Measurements from ENCODE around the gene GPA33.

GPA33 gene

GRCh38 chr1:167082511-167083027, 7.6 kb downstream of the GPA33 start:
- FAIRE-seq: no peak
- DNase-seq (ENCODE audit: insufficient read length, low spot score): no peak
- TF ChIP-seq CTCF (IDR thresholded peaks at IDR 0.05; ENCODE audit: insufficient read depth, missing control alignments): no peak

GRCh38 chr1:167081594-167082156, 8.5 kb downstream of the GPA33 start:
- no peak for FAIRE-seq
- DNase-seq (ENCODE audit: insufficient read length, low spot score): no peak
- no peak for TF ChIP-seq CTCF (IDR thresholded peaks at IDR 0.05; ENCODE audit: insufficient read depth, missing control alignments)

DNA sequence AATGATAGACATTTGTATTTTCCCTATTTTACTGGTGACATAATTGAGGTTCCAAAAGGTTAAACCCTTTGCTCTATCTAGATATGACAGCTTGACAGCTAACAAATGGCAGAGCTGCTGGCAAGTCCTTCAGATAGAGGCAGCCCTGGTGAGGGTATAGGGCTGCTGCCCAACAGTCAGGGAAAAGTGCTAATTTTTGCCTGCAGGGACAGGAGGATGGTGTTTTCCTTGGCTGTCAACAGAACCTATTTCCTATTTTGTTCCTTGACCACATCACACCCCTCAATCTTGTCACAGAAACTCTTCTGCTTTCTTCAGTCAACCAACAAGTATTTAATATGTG, 12.3 kb downstream of the GPA33 start:
- DNase-seq (ENCODE audit: insufficient read length, low spot score) (no peak), FAIRE-seq (peak; percentile 46)
- TF ChIP-seq CTCF (IDR thresholded peaks at IDR 0.05; ENCODE audit: insufficient read depth, missing control alignments): no peak

DNA sequence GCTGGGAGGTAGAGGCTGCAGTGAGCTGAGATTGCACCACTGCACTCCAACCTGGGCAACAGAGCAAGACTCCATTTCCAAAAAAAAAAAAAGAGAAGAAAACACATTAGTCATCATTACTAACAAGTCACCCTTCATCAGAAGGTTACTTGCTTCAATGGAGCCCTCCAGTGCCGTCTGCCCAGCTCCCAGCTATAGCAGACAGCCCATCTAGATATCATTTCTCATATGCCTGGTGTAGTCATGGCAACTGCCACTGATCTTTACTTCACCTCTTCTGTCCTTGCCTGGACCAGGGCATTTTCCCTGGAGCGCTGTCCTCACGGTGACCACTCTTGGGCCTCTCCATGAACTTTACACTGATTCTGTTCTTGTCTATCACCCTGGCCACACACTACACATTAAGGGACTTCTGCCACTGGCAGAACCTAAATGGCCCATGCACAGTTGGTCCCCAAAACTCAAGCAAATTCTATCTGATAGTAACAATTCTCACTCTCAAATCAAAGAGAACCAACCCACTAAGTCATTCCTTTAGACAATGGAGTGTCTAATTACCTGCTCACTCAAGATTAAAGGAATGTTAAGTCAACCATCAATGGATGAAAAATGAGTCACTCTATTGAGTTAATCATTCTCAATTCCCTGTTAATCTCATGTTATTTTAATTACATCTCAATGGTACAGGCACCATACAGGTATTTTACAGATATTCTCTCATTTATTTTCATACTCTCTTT, 12.9 kb downstream of the GPA33 start:
- TF ChIP-seq CTCF (IDR thresholded peaks at IDR 0.05; ENCODE audit: insufficient read depth, missing control alignments): no peak
- peak; percentile 29 for FAIRE-seq

DNA sequence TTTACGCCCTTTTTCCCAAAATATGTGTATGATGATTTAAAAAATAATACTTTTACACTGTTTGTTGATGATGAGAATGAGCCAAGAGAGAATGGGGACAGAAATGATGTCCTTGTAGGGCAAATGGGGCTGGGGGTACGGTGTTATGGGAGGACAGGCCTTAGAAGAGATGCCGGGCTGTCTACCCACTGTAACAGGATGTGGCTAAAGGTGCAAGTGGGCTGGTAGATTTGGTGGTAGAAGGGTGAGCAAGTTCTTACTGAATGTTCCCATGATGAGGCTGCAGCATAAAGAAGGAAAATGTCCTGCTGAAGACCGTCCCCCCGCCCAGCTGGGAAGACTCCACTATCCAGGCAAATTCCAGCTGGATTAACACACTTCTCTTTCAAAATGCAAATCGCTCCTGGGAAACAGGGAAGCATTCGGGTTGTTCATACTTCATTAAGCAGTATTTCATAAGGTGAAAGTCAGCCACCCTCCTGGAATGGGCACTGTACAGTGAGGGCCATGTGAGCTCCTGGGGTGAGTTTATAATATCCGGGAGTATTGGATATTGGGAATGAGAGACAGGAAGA, 14.0 kb downstream of the GPA33 start:
- no peak for DNase-seq (ENCODE audit: insufficient read length, low spot score)
- no peak for FAIRE-seq
- TF ChIP-seq CTCF (IDR thresholded peaks at IDR 0.05; ENCODE audit: insufficient read depth, missing control alignments): no peak

More for the DNA sequence above, 12.9 kb downstream of the GPA33 start:
- DNase-seq (ENCODE audit: insufficient read length, low spot score): no peak

GRCh38 chr1:167071286-167071685, 18.9 kb downstream of the GPA33 start:
- no peak for DNase-seq (ENCODE audit: insufficient read length, low spot score)
- TF ChIP-seq CTCF (IDR thresholded peaks at IDR 0.05; ENCODE audit: insufficient read depth, missing control alignments): no peak
- peak; percentile 25 for FAIRE-seq

- no peak for FAIRE-seq
- no peak for TF ChIP-seq CTCF (IDR thresholded peaks at IDR 0.05; ENCODE audit: insufficient read depth, missing control alignments)
- no peak for DNase-seq (ENCODE audit: insufficient read length, low spot score)
Measured at GRCh38 chr1:167068761-167069160, 21.4 kb downstream of the GPA33 start.
